ENCODE measurements around the gene TBCA. TPM values are rescaled to one million over a fixed set of nuclear protein-coding genes. Genes with fewer than 3 reads are reported as not detected.

TBCA gene
- total RNA-seq, 1 experiment from 2014 or later: 207 TPM

DNA sequence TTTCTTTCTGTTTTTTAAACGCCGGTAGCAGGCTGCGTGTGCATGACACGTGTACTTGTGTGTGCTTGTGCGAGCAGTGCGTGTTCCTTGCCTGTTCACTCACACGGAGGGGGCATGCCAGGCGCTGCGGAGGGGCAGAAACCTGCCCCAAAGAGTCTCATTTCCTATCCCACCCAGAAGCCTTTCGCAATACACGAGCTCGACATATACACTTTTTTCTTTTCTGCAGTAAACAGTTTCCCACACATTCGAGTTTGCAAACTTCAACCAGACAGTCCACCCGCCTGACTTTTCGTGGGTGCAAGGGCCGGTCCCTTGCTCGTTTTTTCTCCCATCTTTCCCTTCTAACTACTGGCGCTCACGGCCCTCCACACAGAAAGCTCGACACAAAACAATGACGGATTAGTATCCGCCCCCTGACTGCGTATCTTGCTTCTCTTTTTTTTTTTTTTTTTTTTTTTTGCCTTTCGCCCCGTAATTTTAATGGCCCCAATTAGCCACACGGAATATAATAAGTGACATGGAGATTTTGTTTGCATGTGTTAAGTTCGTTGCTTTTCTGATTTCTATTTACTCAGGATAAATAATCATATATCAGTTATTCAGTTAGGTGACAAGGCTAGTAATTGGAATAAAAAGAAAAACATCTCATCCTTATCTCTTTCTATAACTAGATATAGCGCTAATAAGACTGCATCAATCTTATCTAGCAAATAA lies 132.3 kb downstream of the TBCA start:
- no peak for DNase-seq (ENCODE audit: low read depth)

DNA sequence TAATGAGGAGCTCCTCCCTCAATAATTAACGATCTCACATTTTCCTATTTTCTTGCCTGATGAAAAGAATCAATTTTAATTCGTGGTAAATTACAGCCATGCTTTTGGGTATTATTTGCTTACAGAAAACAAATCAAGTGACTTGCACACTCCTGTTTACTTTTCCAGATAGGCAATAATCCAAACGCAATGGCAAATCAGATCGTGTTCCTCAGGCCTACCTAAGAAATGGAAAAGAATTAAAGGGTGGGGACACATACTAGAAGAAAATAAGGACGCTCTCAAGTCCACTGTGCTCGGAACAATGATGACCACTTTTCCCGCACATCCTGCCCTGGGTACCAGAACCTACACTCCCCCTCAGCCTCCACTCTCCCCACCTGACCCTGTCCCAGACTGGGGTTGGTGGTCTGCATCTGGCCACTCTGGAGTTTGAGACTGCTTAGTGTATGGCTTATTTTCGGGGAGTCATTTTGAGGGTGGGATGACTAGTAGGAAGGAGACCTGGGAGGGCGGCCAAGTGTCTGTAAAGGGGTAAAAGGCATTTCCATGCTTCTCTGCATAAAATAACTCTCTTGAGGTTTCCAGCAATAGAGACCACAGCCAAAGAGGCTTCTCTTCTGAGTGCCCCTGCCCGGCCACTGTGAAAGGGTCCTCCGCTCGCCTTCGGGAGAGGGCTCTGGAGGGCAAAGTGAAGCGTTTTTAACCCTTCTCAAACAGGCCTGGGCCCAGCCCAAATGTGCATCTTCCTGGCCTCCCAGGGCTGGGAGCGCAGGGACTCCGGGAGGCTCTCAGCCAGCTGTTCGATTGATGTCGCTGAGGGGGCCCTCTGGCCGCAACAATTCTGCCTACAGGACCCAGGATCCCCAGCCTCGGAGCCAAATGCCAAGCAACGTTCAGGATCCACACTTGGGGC lies 133.1 kb downstream of the TBCA start:
- DNase-seq (ENCODE audit: low read depth): no peak

DNA sequence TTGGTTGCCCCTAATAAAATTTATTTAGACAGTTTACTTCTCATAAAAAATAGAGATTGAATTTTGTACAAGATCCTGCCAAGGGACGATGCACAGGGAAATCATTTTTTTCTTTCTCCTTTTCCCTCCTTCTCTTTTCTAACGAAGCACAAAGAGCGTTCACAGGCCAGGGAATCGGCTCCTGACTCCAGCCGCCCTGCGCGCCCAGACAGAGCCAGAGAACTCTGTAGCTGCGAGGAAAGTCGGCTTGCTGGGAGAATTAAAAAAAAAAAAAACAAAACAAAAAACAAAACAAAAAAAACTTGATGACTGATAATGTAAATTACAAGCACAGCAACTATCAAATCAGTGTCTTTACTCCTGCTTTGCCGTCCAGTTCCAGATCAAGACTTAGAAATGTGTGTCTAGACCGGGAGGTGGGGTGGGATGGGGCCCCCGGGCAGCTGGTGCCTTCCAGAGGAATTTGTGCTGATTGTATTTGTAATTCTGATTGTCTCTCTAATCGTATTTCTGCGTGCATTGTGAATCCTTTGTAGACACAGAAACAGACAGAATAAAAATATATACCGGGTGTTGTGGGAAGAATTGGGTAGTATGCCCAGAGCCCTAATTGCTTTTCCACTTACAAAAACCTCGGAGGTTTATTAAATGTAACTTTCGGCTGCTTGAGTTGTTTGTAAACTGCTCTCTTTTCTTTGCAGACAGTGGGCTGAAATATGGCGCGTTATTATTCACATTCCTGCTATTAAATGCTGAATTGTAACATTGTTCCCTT lies 134.0 kb downstream of the TBCA start:
- no peak for DNase-seq (ENCODE audit: low read depth)

DNA sequence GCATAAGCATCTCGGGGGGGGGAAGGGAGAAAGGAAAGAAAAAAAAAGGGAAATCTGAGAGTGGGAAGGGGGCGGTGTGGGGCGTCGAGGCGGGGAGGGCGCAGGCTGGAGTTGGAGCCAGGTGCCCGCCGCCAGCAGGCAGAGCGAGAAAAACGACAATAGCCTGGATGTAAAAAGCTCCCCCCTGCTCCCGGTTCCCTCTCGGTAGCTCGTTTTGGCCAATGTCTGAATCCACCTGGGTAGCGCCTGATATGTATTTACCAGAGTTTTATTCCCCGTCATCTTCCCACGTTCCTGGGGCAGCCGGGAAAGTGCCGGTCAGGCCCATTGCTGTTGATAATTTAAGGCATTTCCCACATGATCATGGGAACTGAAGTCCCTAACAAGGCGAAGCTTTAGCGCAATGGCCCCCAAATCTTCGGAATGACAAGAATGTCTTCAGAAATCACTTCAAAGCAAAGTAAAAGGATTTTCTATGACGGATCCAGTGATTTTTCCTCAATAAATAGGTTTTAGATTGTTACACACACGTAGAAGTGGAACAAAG lies 134.7 kb downstream of the TBCA start:
- no peak for DNase-seq (ENCODE audit: low read depth)

Other genes with a start within 250 kb of the TBCA start
- gene OTP, start 137.6 kb downstream of the TBCA start, total RNA-seq (2014; rRNA removed; shearing (Covaris generic)): not detected in 2 replicates

Measured in HT1080 (cell line).